Neural crest cell (in vitro differentiated cells): ENCODE data around the gene IQCK. TPM values are rescaled to one million over a fixed set of nuclear protein-coding genes. Genes with fewer than 3 reads are reported as not detected.
A peak's percentile ranks its signal among the peaks of the same experiment; 100 is the strongest.

Experiments used
- DNase-seq: peaks from one replicate; pipeline ENCODE4 v3.0.0; 2021; ENCODE audit warnings: low read depth, mixed read lengths, low spot score
- H3K27ac Mint-ChIP-seq: one replicate; pipeline ENCODE4 v1.8.0; 2021; ENCODE audit warnings: mild to moderate bottlenecking, mixed read lengths; ENCODE audit not compliant: unreplicated experiment
- H3K27me3 Mint-ChIP-seq: 2 replicates; pipeline ENCODE4 v1.8.0; 2021; ENCODE audit warnings: low read depth, mild to moderate bottlenecking, mixed read lengths
- H3K36me3 Mint-ChIP-seq: 2 replicates; pipeline ENCODE4 v1.8.0; 2021; ENCODE audit warnings: low read depth, mild to moderate bottlenecking, mixed read lengths
- H3K4me1 Mint-ChIP-seq: 2 replicates; pipeline ENCODE4 v1.8.0; 2021; ENCODE audit warnings: mixed read lengths
- H3K4me3 Mint-ChIP-seq: one replicate; pipeline ENCODE4 v1.8.0; 2021; ENCODE audit warnings: mild to moderate bottlenecking, mixed read lengths
- H3K9me3 Mint-ChIP-seq: 2 replicates; pipeline ENCODE4 v1.8.0; 2021; ENCODE audit warnings: mixed read lengths
- total RNA-seq: library from RNA; stranded (reverse); gene quantifications from 2 replicates; pipeline ENCODE4 v1.2.1, GENCODE V29; 2021
- TF ChIP-seq, protein P1 (sequence below): fragments of 200-600 bp; sonication (generic); conservative IDR thresholded peaks from 2 replicates; pipeline ENCODE4 v1.5.0; 2021; ENCODE audit warnings: antibody characterized with exemption, mild to moderate bottlenecking

Gene IQCK
- total RNA-seq, 1 donor from 2014 or later, result 23.7 TPM

DNA sequence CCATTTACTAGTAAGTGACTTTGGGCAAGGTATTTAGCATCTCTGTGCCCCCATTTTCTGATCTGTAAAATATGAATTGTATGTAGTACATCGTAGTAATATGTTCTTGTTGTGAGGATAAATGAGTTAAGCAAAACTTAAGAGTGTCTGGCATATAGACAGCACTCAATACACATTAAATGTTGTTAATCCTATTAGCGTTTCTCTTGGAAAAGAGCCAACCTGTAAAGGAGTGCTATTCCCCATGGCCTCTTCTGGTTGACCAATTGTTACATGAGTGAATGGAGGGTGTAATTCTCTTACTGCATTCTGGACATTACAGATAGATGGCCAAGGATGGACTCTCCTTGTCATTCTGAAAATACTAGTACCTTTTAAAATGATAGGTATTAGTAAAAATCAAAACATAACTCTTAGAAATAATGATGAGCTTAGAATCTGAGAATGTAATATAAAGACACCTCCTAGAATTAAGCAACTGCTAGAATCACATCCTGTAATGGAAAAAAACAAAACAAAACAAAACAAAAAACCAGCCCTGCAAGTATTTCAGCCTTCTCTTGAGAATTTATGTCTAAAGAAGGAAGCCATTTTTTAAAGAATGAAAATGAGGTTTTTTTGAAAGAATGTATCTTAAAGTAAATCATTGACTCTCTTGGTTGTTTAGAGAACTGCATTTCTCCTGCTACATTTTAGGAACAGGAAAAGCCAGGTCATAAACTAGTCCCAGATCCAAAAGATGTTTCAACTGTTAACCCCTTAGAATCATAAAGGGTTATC, 30.5 kb downstream of the IQCK start:
- TF ChIP-seq, protein P1, sequence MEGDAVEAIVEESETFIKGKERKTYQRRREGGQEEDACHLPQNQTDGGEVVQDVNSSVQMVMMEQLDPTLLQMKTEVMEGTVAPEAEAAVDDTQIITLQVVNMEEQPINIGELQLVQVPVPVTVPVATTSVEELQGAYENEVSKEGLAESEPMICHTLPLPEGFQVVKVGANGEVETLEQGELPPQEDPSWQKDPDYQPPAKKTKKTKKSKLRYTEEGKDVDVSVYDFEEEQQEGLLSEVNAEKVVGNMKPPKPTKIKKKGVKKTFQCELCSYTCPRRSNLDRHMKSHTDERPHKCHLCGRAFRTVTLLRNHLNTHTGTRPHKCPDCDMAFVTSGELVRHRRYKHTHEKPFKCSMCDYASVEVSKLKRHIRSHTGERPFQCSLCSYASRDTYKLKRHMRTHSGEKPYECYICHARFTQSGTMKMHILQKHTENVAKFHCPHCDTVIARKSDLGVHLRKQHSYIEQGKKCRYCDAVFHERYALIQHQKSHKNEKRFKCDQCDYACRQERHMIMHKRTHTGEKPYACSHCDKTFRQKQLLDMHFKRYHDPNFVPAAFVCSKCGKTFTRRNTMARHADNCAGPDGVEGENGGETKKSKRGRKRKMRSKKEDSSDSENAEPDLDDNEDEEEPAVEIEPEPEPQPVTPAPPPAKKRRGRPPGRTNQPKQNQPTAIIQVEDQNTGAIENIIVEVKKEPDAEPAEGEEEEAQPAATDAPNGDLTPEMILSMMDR, result no peak
- peaks cover 9% of the 10 kb centered on the region for H3K27me3 Mint-ChIP-seq

DNA sequence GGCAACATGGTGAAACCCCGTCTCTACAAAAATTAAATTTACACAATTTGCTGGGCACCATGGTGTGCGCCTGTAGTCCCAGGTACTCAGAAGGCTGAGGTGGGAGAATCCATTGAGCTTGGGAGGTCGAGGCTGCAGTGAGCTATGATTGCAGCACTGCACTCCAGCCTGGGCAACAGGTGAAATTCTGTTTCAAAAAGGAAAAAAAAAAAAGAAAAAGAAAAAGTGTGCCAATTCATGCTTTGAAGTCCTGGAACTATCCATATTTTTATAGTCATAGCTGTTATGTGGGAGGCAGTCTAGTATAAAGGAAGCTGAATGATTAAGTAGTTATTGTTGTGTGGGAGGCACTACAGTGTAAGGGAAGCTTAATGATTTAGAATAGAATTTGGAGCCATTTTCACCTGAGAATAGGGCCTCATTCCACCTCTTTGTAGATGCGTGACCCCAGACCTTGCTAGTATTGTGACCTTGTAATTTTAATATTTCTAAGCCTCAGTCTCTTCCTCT, 31.6 kb downstream of the IQCK start:
- TF ChIP-seq, protein P1, result no peak
- Mint-ChIP-seq H3K4me1 (peaks cover 63% of the 10 kb centered on the region), H3K27me3 (peaks cover 9% of the 10 kb centered on the region), H3K4me3 (no peak overlapping the region), H3K9me3 (no peaks in the 10 kb centered on the region), H3K36me3 (no peaks in the 10 kb centered on the region), H3K27ac (no peak overlapping the region)
- DNase-seq, result no peak

More for the DNA sequence above, 30.5 kb downstream of the IQCK start:
- Mint-ChIP-seq H3K4me1 (peaks cover 67% of the 10 kb centered on the region), H3K36me3 (no peaks in the 10 kb centered on the region), H3K27ac (no peak overlapping the region), H3K4me3 (no peak overlapping the region), H3K9me3 (no peaks in the 10 kb centered on the region)
- no peak for DNase-seq

DNA sequence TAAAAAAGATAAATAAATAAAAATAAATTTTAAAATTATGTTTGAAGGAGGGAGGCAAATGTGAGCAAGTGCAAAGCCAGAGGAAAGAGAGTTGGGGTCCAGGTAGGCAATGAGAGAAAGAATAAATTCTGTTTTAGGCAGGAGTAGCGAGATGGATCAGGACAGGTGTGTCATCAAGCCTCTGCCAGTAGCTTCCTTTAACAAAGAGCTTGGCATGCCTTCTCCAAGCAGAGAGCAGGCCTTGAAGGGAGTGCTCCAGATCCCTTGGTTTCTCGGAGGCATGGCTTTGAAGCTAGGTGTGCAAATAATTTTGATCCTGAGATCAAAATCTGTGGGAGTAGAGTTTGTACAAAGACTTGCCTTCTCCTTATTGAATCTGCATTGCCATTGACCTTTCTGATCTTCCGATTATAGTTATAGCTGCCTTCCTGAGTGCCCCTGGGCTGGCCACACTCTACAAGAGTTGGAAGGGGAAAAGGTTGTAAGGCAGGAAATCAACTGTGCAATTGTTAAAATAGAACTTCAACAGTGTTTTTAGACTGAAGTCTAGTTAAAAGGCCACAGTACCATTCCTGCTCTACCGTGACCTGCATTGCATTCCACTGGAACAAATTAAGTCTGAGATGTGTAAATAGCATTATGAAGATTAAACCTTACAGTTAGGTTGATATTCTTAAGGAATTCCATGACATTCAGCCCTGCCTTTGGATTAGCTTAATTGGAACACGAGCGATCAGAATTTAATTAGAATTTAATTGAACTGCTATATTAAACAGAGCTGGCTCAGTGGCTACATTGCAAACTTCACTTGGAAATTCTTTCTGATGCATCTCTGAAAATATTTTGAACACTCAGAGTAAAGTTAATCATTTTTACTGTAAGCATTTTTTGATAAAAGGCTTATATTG, 33.7 kb downstream of the IQCK start:
- peaks cover 19% of the 10 kb centered on the region for H3K27me3 Mint-ChIP-seq
- H3K9me3 Mint-ChIP-seq, result no peaks in the 10 kb centered on the region
- H3K27ac Mint-ChIP-seq, result peak overlapping the region; percentile 44
- H3K4me1 Mint-ChIP-seq, result peaks cover 43% of the 10 kb centered on the region
- H3K4me3 Mint-ChIP-seq, result no peak overlapping the region
- DNase-seq, result no peak
- H3K36me3 Mint-ChIP-seq, result no peaks in the 10 kb centered on the region
- TF ChIP-seq, protein P1, result no peak

DNA sequence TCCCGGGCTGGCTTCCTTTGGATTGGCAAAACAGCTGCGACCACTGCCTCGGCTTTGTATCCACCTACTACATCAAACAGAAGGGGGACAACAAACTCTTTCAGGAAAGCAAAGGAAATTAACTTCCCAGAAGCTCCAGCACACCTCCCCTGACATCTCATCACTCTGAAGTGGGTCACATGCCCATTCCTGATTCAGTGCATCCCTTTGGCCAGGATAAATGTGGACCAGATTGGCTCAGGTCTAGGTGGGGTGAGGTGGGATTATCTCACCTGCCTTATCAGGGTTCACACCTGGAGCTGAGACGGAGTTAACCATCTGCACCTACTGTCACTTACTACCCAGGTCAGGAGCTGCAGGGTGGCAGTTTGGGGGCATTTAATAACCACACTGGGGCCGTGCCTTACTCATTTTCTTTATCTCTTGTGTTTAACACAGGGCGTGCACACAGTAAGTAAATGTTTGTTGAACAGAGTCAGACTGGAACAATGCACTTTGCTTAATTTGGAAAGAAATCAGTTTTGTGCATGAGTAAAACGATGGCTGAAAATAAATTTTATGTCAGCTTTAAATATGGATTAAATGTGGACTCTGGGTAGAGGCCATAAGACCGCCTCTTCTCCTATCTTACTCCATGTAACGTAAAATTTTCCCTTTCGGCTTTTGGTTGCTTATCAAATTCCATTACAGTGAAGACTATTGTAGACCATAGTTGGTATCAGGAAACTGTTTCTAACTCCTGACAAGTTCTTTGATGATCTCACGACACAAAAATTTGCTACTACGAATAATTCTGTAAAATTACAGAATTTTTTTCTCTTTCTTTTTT, 36.0 kb downstream of the IQCK start:
- no peak overlapping the region for H3K27ac Mint-ChIP-seq
- no peaks in the 10 kb centered on the region for H3K9me3 Mint-ChIP-seq
- H3K4me1 Mint-ChIP-seq, result peaks cover 34% of the 10 kb centered on the region
- TF ChIP-seq, protein P1, result no peak
- DNase-seq, result no peak
- H3K27me3 Mint-ChIP-seq, result peaks cover 28% of the 10 kb centered on the region
- H3K4me3 Mint-ChIP-seq, result no peak overlapping the region
- no peaks in the 10 kb centered on the region for H3K36me3 Mint-ChIP-seq

DNA sequence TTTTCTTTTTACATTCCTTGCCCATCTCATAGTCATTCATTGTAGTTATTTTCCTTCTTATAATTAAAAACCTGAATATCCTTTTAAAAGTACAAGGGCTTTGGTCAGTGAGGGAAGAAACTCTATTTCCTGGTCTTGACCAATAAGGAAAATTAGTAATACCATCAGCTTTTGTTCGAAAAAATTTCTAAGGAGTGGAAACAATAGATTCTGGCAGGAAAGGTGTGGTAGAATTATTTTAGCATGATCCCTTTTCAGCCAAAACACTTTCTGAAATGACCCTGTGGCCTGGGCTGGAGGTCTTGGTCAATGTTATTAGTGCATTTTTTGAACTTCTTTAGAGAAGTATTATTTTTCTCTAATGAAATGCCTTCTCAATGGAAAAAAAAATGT, 36.6 kb downstream of the IQCK start:
- TF ChIP-seq, protein P1, result no peak
- H3K27me3 Mint-ChIP-seq, result peaks cover 26% of the 10 kb centered on the region
- no peaks in the 10 kb centered on the region for H3K36me3 Mint-ChIP-seq
- H3K4me3 Mint-ChIP-seq, result no peak overlapping the region
- peaks cover 28% of the 10 kb centered on the region for H3K4me1 Mint-ChIP-seq
- no peak for DNase-seq
- H3K27ac Mint-ChIP-seq, result peak overlapping the region; percentile 15
- no peaks in the 10 kb centered on the region for H3K9me3 Mint-ChIP-seq
